HuH-7 (cell line): ENCODE results near the gene CA5A.

Source experiments
- DNase-seq: peaks from one replicate; pipeline ENCODE4 v3.0.0; 2011; ENCODE audit warnings: low spot score

Gene CA5A

GRCh38 chr16:87963400-87963799 is 27.1 kb upstream of the CA5A start:
- DNase-seq, result no peak

GRCh38 chr16:87961623-87962022 is 25.3 kb upstream of the CA5A start:
- DNase-seq, result no peak

GRCh38 chr16:87960852-87961251 is 24.5 kb upstream of the CA5A start:
- no peak for DNase-seq

GRCh38 chr16:87960296-87960695 is 24.0 kb upstream of the CA5A start:
- DNase-seq, result no peak

- DNase-seq, result no peak
Measured at GRCh38 chr16:87959391-87959990, 23.2 kb upstream of the CA5A start.

GRCh38 chr16:87958632-87959031 is 22.3 kb upstream of the CA5A start:
- DNase-seq, result no peak

- no peak for DNase-seq
Measured at GRCh38 chr16:87957296-87958094, 21.2 kb upstream of the CA5A start.

GRCh38 chr16:87956365-87957231 is 20.3 kb upstream of the CA5A start:
- DNase-seq, result no peak

- DNase-seq, result no peak
Measured at GRCh38 chr16:87956098-87956364, 19.7 kb upstream of the CA5A start.

- DNase-seq, result no peak
Measured at GRCh38 chr16:87955302-87956097, 19.2 kb upstream of the CA5A start.

GRCh38 chr16:87954826-87955225 is 18.5 kb upstream of the CA5A start:
- DNase-seq, result no peak

- no peak for DNase-seq
Measured at GRCh38 chr16:87954361-87954760, 18.0 kb upstream of the CA5A start.

- DNase-seq, result no peak
Measured at GRCh38 chr16:87953308-87954215, 17.2 kb upstream of the CA5A start.

- no peak for DNase-seq
Measured at GRCh38 chr16:87952751-87953150, 16.4 kb upstream of the CA5A start.

GRCh38 chr16:87951552-87952538 is 15.5 kb upstream of the CA5A start:
- DNase-seq, result peak; percentile 46

GRCh38 chr16:87950765-87951551 is 14.6 kb upstream of the CA5A start, which contains the start of gene BANP:
BANP (plus strand) TSS chr16:87951434; CDS start chr16:87975116, 23,682 bp downstream.
- peak; percentile 99 for DNase-seq

GRCh38 chr16:87949071-87949744 is 12.9 kb upstream of the CA5A start:
- DNase-seq, result peak; percentile 52

GRCh38 chr16:87948735-87949070 is 12.4 kb upstream of the CA5A start:
- DNase-seq, result no peak
